ENCODE results near the gene DOCK3. TPM values are rescaled to one million over a fixed set of nuclear protein-coding genes. Genes with fewer than 3 reads are reported as not detected.
"Not testable (repeated sequence)": the region's sequence is repeated elsewhere in the genome, so short reads cannot be mapped to it uniquely, and the experiment has no call there.

The DOCK3 gene
- total RNA-seq, 1 donor from 2014 or later: 1.3 TPM

- DNase-seq (ENCODE audit: low spot score): no peak
Observed at GRCh38 chr3:50651920-50652529, 22.7 kb upstream of the DOCK3 start.

- no peak for DNase-seq (ENCODE audit: low spot score)
Observed at GRCh38 chr3:50652709-50653108, 22.0 kb upstream of the DOCK3 start.

GRCh38 chr3:50653937-50654595 lies 20.7 kb upstream of the DOCK3 start:
- no peak for DNase-seq (ENCODE audit: low spot score)

GRCh38 chr3:50655009-50655830 lies 19.5 kb upstream of the DOCK3 start:
- DNase-seq (ENCODE audit: low spot score): no peak

GRCh38 chr3:50656417-50657195 lies 18.1 kb upstream of the DOCK3 start:
- no peak for DNase-seq (ENCODE audit: low spot score)

- DNase-seq (ENCODE audit: low spot score): no peak
Observed at GRCh38 chr3:50657407-50657806, 17.3 kb upstream of the DOCK3 start.

GRCh38 chr3:50657816-50658215 lies 16.9 kb upstream of the DOCK3 start:
- DNase-seq (ENCODE audit: low spot score): no peak

GRCh38 chr3:50658416-50658815 lies 16.3 kb upstream of the DOCK3 start:
- no peak for DNase-seq (ENCODE audit: low spot score)

GRCh38 chr3:50658831-50659230 lies 15.9 kb upstream of the DOCK3 start:
- DNase-seq (ENCODE audit: low spot score): no peak

- DNase-seq (ENCODE audit: low spot score): no peak
Observed at GRCh38 chr3:50660386-50660785, 14.3 kb upstream of the DOCK3 start.

- DNase-seq (ENCODE audit: low spot score): no peak
Observed at GRCh38 chr3:50661321-50661837, 13.3 kb upstream of the DOCK3 start.

- no peak for DNase-seq (ENCODE audit: low spot score)
Observed at GRCh38 chr3:50662408-50662807, 12.3 kb upstream of the DOCK3 start.

- DNase-seq (ENCODE audit: low spot score): no peak
Observed at GRCh38 chr3:50665081-50665840, 9.5 kb upstream of the DOCK3 start.

GRCh38 chr3:50665841-50666115 lies 8.9 kb upstream of the DOCK3 start:
- DNase-seq (ENCODE audit: low spot score): not testable (repeated sequence)

GRCh38 chr3:50666837-50667236 lies 7.9 kb upstream of the DOCK3 start:
- DNase-seq (ENCODE audit: low spot score): no peak

GRCh38 chr3:50671331-50671730 lies 3.4 kb upstream of the DOCK3 start:
- no peak for DNase-seq (ENCODE audit: low spot score)

- no peak for DNase-seq (ENCODE audit: low spot score)
Observed at GRCh38 chr3:50672656-50673055, 2.1 kb upstream of the DOCK3 start.

GRCh38 chr3:50673931-50674330 lies 796 bp upstream of the DOCK3 start:
- no peak for DNase-seq (ENCODE audit: low spot score)

GRCh38 chr3:50675179-50676030 lies 678 bp downstream of the DOCK3 start:
- no peak for DNase-seq (ENCODE audit: low spot score)

GRCh38 chr3:50676031-50676705 lies 1.4 kb downstream of the DOCK3 start:
- no peak for DNase-seq (ENCODE audit: low spot score)

All from mucosa of gallbladder (tissue), 1 donor.